ENCODE measurements around the gene DOCK6. TPM values are rescaled to one million over a fixed set of nuclear protein-coding genes. Genes with fewer than 3 reads are reported as not detected.

The DOCK6 gene
- total and polyA plus RNA-seq, 2 of the 13 experiments (the other 11 are each of a cell fraction or from before 2014, with no cell fraction given), result 5.4 to 38.1 TPM

- TF ChIP-seq, protein P1, sequence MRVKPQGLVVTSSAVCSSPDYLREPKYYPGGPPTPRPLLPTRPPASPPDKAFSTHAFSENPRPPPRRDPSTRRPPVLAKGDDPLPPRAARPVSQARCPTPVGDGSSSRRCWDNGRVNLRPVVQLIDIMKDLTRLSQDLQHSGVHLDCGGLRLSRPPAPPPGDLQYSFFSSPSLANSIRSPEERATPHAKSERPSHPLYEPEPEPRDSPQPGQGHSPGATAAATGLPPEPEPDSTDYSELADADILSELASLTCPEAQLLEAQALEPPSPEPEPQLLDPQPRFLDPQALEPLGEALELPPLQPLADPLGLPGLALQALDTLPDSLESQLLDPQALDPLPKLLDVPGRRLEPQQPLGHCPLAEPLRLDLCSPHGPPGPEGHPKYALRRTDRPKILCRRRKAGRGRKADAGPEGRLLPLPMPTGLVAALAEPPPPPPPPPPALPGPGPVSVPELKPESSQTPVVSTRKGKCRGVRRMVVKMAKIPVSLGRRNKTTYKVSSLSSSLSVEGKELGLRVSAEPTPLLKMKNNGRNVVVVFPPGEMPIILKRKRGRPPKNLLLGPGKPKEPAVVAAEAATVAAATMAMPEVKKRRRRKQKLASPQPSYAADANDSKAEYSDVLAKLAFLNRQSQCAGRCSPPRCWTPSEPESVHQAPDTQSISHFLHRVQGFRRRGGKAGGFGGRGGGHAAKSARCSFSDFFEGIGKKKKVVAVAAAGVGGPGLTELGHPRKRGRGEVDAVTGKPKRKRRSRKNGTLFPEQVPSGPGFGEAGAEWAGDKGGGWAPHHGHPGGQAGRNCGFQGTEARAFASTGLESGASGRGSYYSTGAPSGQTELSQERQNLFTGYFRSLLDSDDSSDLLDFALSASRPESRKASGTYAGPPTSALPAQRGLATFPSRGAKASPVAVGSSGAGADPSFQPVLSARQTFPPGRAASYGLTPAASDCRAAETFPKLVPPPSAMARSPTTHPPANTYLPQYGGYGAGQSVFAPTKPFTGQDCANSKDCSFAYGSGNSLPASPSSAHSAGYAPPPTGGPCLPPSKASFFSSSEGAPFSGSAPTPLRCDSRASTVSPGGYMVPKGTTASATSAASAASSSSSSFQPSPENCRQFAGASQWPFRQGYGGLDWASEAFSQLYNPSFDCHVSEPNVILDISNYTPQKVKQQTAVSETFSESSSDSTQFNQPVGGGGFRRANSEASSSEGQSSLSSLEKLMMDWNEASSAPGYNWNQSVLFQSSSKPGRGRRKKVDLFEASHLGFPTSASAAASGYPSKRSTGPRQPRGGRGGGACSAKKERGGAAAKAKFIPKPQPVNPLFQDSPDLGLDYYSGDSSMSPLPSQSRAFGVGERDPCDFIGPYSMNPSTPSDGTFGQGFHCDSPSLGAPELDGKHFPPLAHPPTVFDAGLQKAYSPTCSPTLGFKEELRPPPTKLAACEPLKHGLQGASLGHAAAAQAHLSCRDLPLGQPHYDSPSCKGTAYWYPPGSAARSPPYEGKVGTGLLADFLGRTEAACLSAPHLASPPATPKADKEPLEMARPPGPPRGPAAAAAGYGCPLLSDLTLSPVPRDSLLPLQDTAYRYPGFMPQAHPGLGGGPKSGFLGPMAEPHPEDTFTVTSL (CRISPR knock-in tag; IDR thresholded peaks at IDR 0.05; ENCODE audit: borderline replicate concordance), result no peak; the same call in 1 of the 2 replicates
- TF ChIP-seq ZNF749 (CRISPR knock-in tag; IDR thresholded peaks at IDR 0.05; ENCODE audit: borderline replicate concordance), result no peak
- TF ChIP-seq, protein P2, sequence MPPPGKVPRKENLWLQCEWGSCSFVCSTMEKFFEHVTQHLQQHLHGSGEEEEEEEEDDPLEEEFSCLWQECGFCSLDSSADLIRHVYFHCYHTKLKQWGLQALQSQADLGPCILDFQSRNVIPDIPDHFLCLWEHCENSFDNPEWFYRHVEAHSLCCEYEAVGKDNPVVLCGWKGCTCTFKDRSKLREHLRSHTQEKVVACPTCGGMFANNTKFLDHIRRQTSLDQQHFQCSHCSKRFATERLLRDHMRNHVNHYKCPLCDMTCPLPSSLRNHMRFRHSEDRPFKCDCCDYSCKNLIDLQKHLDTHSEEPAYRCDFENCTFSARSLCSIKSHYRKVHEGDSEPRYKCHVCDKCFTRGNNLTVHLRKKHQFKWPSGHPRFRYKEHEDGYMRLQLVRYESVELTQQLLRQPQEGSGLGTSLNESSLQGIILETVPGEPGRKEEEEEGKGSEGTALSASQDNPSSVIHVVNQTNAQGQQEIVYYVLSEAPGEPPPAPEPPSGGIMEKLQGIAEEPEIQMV (CRISPR knock-in tag; IDR thresholded peaks at IDR 0.05; ENCODE audit: low read depth), result no peak
- TF ChIP-seq, protein P3, sequence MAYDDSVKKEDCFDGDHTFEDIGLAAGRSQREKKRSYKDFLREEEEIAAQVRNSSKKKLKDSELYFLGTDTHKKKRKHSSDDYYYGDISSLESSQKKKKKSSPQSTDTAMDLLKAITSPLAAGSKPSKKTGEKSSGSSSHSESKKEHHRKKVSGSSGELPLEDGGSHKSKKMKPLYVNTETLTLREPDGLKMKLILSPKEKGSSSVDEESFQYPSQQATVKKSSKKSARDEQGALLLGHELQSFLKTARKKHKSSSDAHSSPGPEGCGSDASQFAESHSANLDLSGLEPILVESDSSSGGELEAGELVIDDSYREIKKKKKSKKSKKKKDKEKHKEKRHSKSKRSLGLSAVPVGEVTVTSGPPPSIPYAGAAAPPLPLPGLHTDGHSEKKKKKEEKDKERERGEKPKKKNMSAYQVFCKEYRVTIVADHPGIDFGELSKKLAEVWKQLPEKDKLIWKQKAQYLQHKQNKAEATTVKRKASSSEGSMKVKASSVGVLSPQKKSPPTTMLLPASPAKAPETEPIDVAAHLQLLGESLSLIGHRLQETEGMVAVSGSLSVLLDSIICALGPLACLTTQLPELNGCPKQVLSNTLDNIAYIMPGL (CRISPR knock-in tag; IDR thresholded peaks at IDR 0.05; ENCODE audit: borderline replicate concordance in 1 of 2, low read depth in 1 of 2), result peak; percentile 33 to 51; a peak in 1 of 4 replicates
- TF ChIP-seq ZNF512 (CRISPR knock-in tag; IDR thresholded peaks at IDR 0.05), result no peak
- no peak for TF ChIP-seq ZNF543 (CRISPR knock-in tag; IDR thresholded peaks at IDR 0.05)
- no peak for TF ChIP-seq ZNF101 (CRISPR knock-in tag; IDR thresholded peaks at IDR 0.05; ENCODE audit: borderline replicate concordance, low read depth)
- TF ChIP-seq TCF7L2 (IDR thresholded peaks at IDR 0.05; ENCODE audit: low read depth, low read length), result no peak
- TF ChIP-seq SP5 (CRISPR knock-in tag; IDR thresholded peaks at IDR 0.05; ENCODE audit: borderline replicate concordance, low read depth), result no peak; the same call in none of the 2 replicates
- no peak for TF ChIP-seq ZNF562 (CRISPR knock-in tag; IDR thresholded peaks at IDR 0.05; ENCODE audit: borderline replicate concordance)
- no peak for TF ChIP-seq RFXAP (CRISPR knock-in tag; IDR thresholded peaks at IDR 0.05; ENCODE audit: borderline replicate concordance)
These were observed 64.8 kb downstream of the DOCK6 start, which contains the start of gene KANK2 (continued) for GRCh38 chr19:11197291-11198174.

Data from HepG2 (cell line).